GM21360 (cell line): Measurements from ENCODE around the gene NALF2.

Source experiments
- ATAC-seq: cut with Tn5 transposase; IDR thresholded peaks from one replicate; pipeline ENCODE4 v1.9.1; 2021; ENCODE audit warnings: mild to moderate bottlenecking, moderate library complexity; ENCODE audit not compliant: unreplicated experiment

Gene NALF2

GRCh38 chrX:69503782-69504625, at the start of gene NALF2:
Gene NALF2 (plus strand): TSS chrX:69504326. CDS start chrX:69505283, 957 bp downstream.
- no peak for ATAC-seq

GRCh38 chrX:69457756-69458155, 46.4 kb upstream of the NALF2 start:
- no peak for ATAC-seq

- no peak for ATAC-seq
Observed at GRCh38 chrX:69466546-69466945, 37.6 kb upstream of the NALF2 start.

- no peak for ATAC-seq
Observed at GRCh38 chrX:69469975-69470374, 34.2 kb upstream of the NALF2 start.

- ATAC-seq, result no peak
Observed at GRCh38 chrX:69489625-69490024, 14.5 kb upstream of the NALF2 start.

- no peak for ATAC-seq
Observed at GRCh38 chrX:69493193-69493592, 10.9 kb upstream of the NALF2 start.

- no peak for ATAC-seq
Observed at GRCh38 chrX:69493766-69494165, 10.4 kb upstream of the NALF2 start.

- no peak for ATAC-seq
Observed at GRCh38 chrX:69496183-69496582, 7.9 kb upstream of the NALF2 start.

GRCh38 chrX:69501429-69501828, 2.7 kb upstream of the NALF2 start:
- ATAC-seq, result no peak

- ATAC-seq, result no peak
Observed at GRCh38 chrX:69503228-69503781, 821 bp upstream of the NALF2 start.

GRCh38 chrX:69504626-69505612, 793 bp downstream of the NALF2 start:
- no peak for ATAC-seq

- no peak for ATAC-seq
Observed at GRCh38 chrX:69505772-69506616, 1.9 kb downstream of the NALF2 start.

GRCh38 chrX:69506617-69507499, 2.7 kb downstream of the NALF2 start:
- no peak for ATAC-seq

- no peak for ATAC-seq
Observed at GRCh38 chrX:69507500-69507789, 3.3 kb downstream of the NALF2 start.

GRCh38 chrX:69508610-69509009, 4.5 kb downstream of the NALF2 start:
- ATAC-seq, result no peak

GRCh38 chrX:69510137-69510715, 6.1 kb downstream of the NALF2 start:
- ATAC-seq, result no peak

GRCh38 chrX:69510914-69511513, 6.9 kb downstream of the NALF2 start:
- no peak for ATAC-seq

GRCh38 chrX:69522052-69522451, 17.9 kb downstream of the NALF2 start:
- ATAC-seq, result no peak

GRCh38 chrX:69523314-69523713, 19.2 kb downstream of the NALF2 start:
- no peak for ATAC-seq
